A549 treated with dexamethasone at 1 μM for 4 hours (cell line): ENCODE data around the gene TTC4. TPM values are rescaled to one million over a fixed set of nuclear protein-coding genes. Genes with fewer than 3 reads are reported as not detected.

Experiments
- total RNA-seq: library from RNA; stranded (reverse); fragments of 200-300 nt; extraction: Qiagen RNA extraction; gene quantifications from 5 replicates; pipeline ENCODE4 v1.2.3, GENCODE V29; 2022

Gene TTC4, protein sequence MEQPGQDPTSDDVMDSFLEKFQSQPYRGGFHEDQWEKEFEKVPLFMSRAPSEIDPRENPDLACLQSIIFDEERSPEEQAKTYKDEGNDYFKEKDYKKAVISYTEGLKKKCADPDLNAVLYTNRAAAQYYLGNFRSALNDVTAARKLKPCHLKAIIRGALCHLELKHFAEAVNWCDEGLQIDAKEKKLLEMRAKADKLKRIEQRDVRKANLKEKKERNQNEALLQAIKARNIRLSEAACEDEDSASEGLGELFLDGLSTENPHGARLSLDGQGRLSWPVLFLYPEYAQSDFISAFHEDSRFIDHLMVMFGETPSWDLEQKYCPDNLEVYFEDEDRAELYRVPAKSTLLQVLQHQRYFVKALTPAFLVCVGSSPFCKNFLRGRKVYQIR
- total RNA-seq: 27.1 to 34.7 TPM (median 27.7 TPM) in 5 replicates

GRCh38 chr1:54715493-54716298, at the start of gene TTC4:
Gene TTC4, plus strand, starts transcription at chr1:54715861. Its CDS starts 48 bp downstream, at chr1:54715909.

GRCh38 chr1:54764133-54764921, 48.7 kb downstream of the TTC4 start, which contains the start of gene PARS2:
Gene PARS2, minus strand, starts transcription at chr1:54764523. Its CDS starts 5,362 bp downstream, at chr1:54759161.

Other genes with a start within 250 kb of the TTC4 start
- 1.8 to 3.1 TPM (median 2.6 TPM) in 5 replicates for gene ACOT11, start 167.6 kb upstream of the TTC4 start, total RNA-seq
- gene FAM151A, start 92.3 kb upstream of the TTC4 start, total RNA-seq: 0.14 to 0.43 TPM (median 0.29 TPM) in 5 replicates
- not detected in 5 replicates for gene MROH7, start 74.1 kb upstream of the TTC4 start, total RNA-seq
- gene PARS2, start 48.7 kb downstream of the TTC4 start, total RNA-seq: 3.9 to 5.0 TPM (median 4.5 TPM) in 5 replicates
- not detected in 5 replicates for gene TTC22, start 85.5 kb downstream of the TTC4 start, total RNA-seq
- gene DHCR24, start 171.3 kb downstream of the TTC4 start, total RNA-seq: 40.5 to 52.7 TPM (median 50.1 TPM) in 5 replicates